PC-9 (cell line): ENCODE measurements around the gene CES1. TPM values are rescaled to one million over a fixed set of nuclear protein-coding genes. Genes with fewer than 3 reads are reported as not detected.

Experiments used
- total RNA-seq: library from RNA; stranded (reverse); gene quantifications from 2 replicates; pipeline ENCODE4 v1.2.3, GENCODE V29; 2021

Gene CES1
- total RNA-seq, 1 experiment from 2014 or later, result 107 TPM

Other genes starting within 250 kb of the CES1 start
- gene SLC6A2, start 177.1 kb downstream of the CES1 start, total RNA-seq, result 0.50 and 0.61 TPM in 2 replicates
- gene CES5A, start 42.3 kb upstream of the CES1 start, total RNA-seq, result not detected in 2 replicates